Fibroblast of peridontal ligament (primary cell): ENCODE results near the gene MTARC1.

Source experiments
- DNase-seq: peaks from one replicate; pipeline ENCODE4 v3.0.0-alpha.2; 2010; ENCODE audit errors: extremely low read depth

The MTARC1 gene

DNA sequence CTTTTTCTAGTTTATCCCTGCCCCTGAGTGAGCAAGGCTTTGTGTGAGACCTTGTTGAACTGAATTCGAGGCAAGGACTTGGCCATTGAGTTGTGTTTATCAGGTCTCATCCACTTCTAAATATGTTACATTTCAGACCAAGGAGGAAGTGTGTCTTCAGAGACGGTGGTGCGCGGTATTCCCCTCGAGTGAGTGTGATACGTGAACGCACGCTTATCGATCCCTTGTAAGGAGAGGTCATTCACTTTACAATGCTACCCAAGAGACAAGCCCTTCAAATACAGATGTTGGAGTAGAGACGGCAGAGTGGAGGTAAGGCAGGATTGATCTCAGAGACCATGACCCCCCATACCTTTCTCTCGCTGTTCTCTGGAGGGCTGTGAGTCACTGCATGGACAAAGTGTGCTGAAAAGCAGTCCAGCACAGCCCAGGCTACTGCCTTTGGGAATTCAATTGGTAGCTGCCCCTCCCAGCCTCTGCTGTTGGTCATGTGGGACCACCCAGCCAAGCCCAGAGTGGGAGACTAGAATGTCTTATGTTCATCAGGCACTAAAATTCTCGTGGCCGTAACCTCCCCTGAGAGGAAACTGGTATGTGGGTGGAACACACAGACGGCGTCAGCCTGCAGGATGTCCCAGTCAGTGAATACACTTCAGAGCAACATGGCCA is 16.3 kb upstream of the MTARC1 start:
- no peak for DNase-seq

- DNase-seq, result no peak
Measured at GRCh38 chr1:220772846-220773245, 13.9 kb upstream of the MTARC1 start.

DNA sequence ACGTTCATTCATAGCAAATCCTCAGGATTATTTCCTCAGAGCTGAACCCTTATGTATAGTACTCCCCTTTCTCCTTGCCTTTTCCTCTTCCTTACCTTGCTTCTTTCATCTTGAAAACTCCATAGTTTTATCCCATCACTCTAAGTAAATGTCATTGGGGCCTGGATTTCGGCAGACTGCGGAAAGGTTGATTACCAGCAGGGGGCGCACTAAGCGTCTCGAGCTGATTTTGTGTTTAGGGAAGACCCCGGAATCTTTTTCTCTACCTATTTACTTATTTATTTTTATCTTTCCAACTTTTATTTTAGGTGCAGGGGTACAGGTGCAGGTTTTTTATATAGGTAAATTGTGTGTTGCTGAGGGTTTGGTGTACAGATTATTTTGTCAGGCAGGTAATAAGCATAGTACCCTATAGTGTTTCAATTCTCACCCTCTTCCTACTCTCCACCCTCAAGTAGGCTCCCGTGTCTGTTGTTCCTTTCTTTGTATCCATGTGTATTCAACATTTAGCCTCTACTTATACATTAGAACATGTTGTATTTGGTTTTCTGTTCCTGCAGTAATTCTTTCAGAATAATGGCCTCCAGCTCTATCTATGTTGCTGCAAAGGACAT is 11.4 kb upstream of the MTARC1 start:
- DNase-seq, result peak; percentile 34

DNA sequence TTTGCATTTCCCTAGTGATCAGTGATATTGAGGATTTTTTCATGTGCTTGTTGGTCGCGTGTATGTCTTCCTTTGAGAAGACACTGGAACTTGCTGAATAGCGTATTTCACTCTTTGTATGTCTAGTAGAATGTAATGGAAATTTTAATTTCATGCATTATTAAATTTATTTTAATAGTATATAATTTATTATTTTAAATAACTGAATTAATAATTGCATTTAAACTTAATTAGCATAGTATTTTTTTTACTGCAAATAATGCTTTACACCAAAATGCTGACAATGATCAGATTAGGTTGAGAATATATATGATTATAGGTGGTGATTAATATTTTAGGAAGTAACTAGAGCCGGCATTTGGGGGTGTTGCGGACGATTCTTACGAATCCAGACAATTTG is 10.5 kb upstream of the MTARC1 start:
- DNase-seq, result no peak

DNA sequence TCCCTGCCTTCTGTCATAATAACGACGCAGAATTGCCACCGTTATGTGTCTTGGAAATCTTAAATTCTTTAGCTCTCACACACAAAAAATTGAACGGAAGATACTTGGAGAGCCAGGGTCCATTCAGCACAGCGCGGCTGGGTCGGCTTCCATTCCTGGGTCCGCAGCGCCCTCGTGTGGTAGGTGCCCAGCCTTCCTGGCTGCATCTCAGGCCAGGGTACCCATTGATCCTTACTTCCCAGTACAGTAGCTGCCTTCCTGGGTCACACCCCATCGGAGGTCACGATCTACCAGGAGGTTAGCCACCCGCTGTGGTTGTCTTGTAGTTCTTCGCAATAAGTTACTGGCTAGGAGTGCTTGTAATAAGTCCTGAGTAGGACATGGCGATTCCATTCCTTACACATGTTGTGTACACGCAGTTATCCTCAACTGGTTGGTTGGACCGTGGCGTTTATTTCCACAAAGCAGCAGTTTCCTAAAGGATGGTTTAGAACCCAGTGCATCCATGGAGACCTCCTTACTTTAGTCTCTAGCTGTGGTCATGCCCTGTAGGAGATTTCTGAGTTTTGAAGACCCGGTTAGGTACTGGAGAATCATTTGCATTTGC is 9.9 kb upstream of the MTARC1 start:
- DNase-seq, result peak; percentile 70

DNA sequence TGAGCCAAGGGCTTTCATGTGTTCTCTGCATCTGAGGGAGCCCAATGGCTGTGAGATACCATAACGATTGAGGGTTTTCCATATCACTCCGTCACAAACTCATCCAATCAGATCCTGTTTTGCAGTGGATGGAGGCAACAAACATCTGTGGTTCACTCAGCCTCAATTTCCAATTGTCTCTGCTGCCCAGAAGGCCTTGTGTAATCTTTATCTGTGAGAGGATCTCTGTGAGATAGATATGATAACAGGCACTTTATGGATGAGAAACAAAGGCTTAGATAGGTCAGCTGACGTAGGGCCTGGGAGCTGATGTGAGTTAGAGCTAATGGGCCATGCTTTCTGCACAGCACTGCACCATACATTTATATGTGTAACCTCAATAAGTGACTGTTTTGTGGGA is 3.3 kb upstream of the MTARC1 start:
- no peak for DNase-seq

GRCh38 chr1:220784751-220785150 is 2.0 kb upstream of the MTARC1 start:
- no peak for DNase-seq

- DNase-seq, result no peak
Measured at GRCh38 chr1:220785166-220786056, 1.3 kb upstream of the MTARC1 start.

GRCh38 chr1:220786057-220786336 is 716 bp upstream of the MTARC1 start:
- DNase-seq, result no peak

- no peak for DNase-seq
Measured at GRCh38 chr1:220787069-220787619, 431 bp downstream of the MTARC1 start.

DNA sequence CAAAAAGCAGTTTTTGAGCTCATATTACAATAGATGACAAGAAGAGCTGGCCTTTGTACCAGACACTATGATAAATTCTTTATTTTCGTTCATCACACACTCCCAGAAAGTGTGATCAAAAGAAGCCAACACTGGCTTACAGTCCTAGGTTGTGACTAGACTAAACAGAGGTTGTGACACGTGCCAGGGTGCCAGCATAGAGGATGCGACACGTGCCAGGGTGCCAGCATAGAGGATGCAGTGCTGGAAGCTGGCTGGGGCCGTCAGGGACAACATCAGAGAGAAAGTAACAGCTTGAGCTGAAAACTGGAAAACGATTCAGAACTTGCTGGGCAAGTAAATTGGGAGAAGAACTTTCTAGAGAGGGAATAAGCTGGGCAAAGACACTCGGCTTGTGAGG is 2.2 kb downstream of the MTARC1 start:
- DNase-seq, result no peak

DNA sequence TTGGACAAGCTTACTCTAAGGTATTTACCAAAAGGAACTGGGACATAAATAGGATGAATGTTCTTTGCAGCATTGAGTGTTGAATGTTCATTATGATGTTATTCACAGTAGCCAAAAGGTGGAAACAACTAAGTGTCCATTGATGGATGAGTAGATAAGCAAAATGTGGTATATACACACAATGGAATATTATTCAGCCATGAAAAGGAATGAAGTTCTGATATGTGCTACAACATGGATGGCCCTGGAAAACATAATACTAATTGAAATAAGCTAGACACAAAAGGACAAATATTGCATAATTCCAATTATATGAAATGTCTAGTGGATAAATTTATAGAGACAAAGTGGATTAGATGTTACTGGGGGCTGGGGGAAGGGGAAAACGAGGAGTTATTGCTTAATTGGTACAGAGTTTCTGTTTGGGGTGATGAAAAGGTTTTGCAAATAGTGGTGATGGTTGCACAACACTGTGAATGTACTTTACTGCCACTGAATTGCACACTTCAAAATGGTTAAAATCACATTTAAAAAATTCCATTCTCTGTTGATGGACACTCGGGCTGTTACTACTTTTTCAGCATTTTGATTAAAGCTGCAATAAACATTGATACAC is 2.9 kb downstream of the MTARC1 start:
- DNase-seq, result no peak

DNA sequence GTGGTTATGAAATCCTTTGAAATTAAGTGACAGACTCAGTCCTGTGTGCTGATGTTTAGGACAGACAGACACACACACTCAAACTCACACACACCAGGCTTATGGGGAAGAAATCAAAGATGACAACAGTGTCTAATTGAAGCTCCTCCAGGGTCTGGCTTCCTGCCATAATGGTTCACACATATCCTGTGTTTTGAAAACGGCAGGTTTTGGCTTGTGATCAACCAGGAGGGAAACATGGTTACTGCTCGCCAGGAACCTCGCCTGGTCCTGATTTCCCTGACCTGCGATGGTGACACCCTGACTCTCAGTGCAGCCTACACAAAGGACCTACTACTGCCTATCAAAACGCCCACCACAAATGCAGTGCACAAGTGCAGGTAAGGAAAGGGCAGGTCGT is 4.6 kb downstream of the MTARC1 start:
- DNase-seq, result no peak

DNA sequence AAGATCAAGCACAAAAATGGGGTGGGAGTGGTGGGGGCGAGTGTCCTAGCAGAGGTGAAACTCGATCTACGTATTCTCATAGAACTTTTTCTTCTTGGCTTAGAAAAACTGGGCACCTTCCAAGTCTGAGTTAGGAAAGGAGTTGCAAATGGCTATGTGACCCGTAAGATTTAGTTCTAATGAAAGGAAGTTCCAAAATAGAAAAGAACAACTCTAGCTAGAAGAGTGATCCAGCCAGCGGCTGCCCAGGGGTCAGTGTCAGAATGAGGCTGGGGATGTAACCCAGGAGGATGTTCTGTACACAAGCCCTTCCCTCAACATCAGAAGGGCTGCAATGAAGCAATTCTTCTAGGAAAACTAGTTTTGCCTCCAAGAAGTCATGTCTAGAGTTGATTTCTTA is 5.2 kb downstream of the MTARC1 start:
- DNase-seq, result no peak

DNA sequence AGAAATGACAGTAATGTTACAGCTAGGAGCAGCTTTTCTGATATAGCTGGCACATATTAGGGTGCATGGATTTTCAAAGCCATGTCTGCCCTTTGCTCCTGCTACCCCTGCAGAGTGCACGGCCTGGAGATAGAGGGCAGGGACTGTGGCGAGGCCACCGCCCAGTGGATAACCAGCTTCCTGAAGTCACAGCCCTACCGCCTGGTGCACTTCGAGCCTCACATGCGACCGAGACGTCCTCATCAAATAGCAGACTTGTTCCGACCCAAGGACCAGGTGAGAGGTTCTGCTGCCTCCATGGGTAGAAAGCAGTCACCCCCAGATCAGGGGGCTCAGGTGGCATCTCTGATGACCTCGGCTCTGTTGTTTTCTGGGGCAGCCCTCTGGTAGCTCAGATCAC is 9.8 kb downstream of the MTARC1 start:
- no peak for DNase-seq

GRCh38 chr1:220797044-220797443 is 10.3 kb downstream of the MTARC1 start:
- no peak for DNase-seq

- DNase-seq, result no peak
Measured at GRCh38 chr1:220797553-220797952, 10.8 kb downstream of the MTARC1 start.

DNA sequence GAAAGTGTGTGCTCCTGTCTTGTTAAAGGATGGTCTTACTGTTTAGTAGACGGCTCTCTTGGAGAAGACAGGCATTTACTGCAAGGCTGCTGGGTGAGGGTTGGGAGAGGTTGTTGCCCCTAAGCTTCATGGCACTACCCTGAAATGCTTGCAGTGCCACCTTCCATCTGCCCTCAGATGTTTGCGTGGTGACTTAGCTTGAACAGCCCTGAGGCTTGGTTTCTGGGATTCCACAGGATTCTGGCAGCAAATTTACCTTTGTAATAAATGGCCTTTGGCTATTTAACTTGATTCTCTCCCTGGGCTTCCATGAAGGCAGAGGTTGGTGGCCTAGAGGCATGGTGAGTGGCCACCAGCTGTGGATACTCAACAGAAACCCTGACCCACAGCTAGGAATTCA is 11.6 kb downstream of the MTARC1 start:
- DNase-seq, result no peak

DNA sequence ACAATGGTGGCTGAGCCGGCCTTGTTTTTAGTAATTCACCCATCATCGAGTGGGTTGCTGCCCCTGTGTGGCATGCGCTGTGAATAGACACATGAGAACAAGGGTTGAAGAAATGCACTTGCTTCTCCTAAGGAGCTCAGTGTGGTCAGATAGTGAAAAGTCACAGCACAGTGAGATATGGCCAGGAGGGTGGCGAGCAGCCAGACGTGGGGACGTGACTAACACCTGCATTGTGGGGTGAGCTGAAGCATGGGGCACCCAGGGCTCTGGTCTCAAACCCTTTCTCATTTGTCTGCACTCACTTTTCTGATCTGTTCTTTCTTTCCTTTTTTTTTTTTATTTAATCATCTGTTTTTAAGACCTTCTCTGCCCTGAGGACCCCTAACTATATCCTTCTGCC is 13.5 kb downstream of the MTARC1 start:
- DNase-seq, result no peak

- DNase-seq, result peak; percentile 61
Measured at GRCh38 chr1:220803401-220804201, 16.9 kb downstream of the MTARC1 start.

DNA sequence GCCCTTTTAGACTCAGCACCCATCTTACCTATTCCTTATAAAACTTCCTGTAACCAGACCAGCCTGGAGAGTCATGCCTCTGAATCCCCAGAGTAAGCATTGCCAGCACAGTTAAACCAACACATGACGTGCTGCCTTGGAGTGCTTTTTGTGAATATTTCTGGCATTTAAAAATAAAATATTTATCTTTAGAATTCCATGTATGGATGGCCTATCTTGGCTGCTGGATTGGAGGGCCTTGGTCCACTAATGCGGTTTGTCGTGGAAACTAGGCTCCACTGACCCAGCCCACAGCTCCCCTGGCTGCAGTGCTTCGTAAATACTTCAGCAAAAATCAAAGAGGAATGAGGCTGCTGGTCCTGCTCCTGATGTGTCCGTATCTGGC is 17.5 kb downstream of the MTARC1 start:
- peak; percentile 40 for DNase-seq
